ENCODE results near the gene PPFIBP2.

GRCh38 chr11:7586376-7586775 is 72.6 kb downstream of the PPFIBP2 start:
- TF ChIP-seq CTCF (IDR thresholded peaks at IDR 0.05) (no peak), POLR2A (IDR thresholded peaks at IDR 0.05) (no peak)

Data from stomach (tissue), 4 donors.